NCI-H1092 (cell line): Measurements from ENCODE around the gene ACOT2.
"Not testable (repeated sequence)": the region's sequence is repeated elsewhere in the genome, so short reads cannot be mapped to it uniquely, and the experiment has no call there.

Experiments used
- DNase-seq: peaks from one replicate; lab custom pipeline; 2025; lab: John Stamatoyannopoulos, UW

ACOT2 gene

GRCh38 chr14:73567951-73568885, 795 bp upstream of the ACOT2 start:
- DNase-seq, result no peak

GRCh38 chr14:73568886-73569184, 178 bp upstream of the ACOT2 start:
- DNase-seq, result not testable (repeated sequence)

GRCh38 chr14:73570913-73571312, 1.9 kb downstream of the ACOT2 start:
- not testable (repeated sequence) for DNase-seq

GRCh38 chr14:73573034-73573433, 4.0 kb downstream of the ACOT2 start:
- not testable (repeated sequence) for DNase-seq

- not testable (repeated sequence) for DNase-seq
Observed at GRCh38 chr14:73573740-73574139, 4.7 kb downstream of the ACOT2 start.

GRCh38 chr14:73574251-73574650, 5.2 kb downstream of the ACOT2 start:
- DNase-seq, result not testable (repeated sequence)

GRCh38 chr14:73576391-73576790, 7.4 kb downstream of the ACOT2 start:
- no peak for DNase-seq

GRCh38 chr14:73577214-73577613, 8.2 kb downstream of the ACOT2 start:
- not testable (repeated sequence) for DNase-seq

GRCh38 chr14:73582102-73582979, 13.3 kb downstream of the ACOT2 start:
- DNase-seq, result not testable (repeated sequence)

- no peak for DNase-seq
Observed at GRCh38 chr14:73588695-73589094, 19.7 kb downstream of the ACOT2 start.

- DNase-seq, result no peak
Observed at GRCh38 chr14:73589116-73589515, 20.1 kb downstream of the ACOT2 start.

- DNase-seq, result not testable (repeated sequence)
Observed at GRCh38 chr14:73590673-73591004, 21.6 kb downstream of the ACOT2 start.

GRCh38 chr14:73591690-73592449, 22.9 kb downstream of the ACOT2 start, which contains the start of gene ACOT4:
Gene ACOT4, plus strand, starts transcription at chr14:73591873. Its CDS starts 87 bp downstream, at chr14:73591960.
- peak; percentile 3 for DNase-seq

GRCh38 chr14:73594491-73594890, 25.5 kb downstream of the ACOT2 start:
- no peak for DNase-seq

GRCh38 chr14:73599499-73599898, 30.5 kb downstream of the ACOT2 start:
- no peak for DNase-seq

- DNase-seq, result no peak
Observed at GRCh38 chr14:73602994-73603393, 34.0 kb downstream of the ACOT2 start.

GRCh38 chr14:73606271-73606670, 37.3 kb downstream of the ACOT2 start:
- no peak for DNase-seq

- DNase-seq, result no peak
Observed at GRCh38 chr14:73607241-73607640, 38.2 kb downstream of the ACOT2 start.

GRCh38 chr14:73610687-73611086, 41.7 kb downstream of the ACOT2 start:
- no peak for DNase-seq

- DNase-seq, result peak; percentile 6
Observed at GRCh38 chr14:73612339-73613045, 43.5 kb downstream of the ACOT2 start, which contains the start of gene ACOT6. Gene ACOT6, plus strand, starts transcription at chr14:73612517. Its CDS starts 55 bp downstream, at chr14:73612572.

- no peak for DNase-seq
Observed at GRCh38 chr14:73613046-73613383, 44.0 kb downstream of the ACOT2 start.
